NCI-H446 (cell line): Measurements from ENCODE around the gene MAP2K2.

Source experiments
- DNase-seq, 2 experiments: peaks; one replicate each; lab custom pipeline; 2025; lab: John Stamatoyannopoulos, UW

MAP2K2 gene

GRCh38 chr19:4099041-4099764, 24.7 kb downstream of the MAP2K2 start:
- no peak for DNase-seq

GRCh38 chr19:4098493-4098892, 25.4 kb downstream of the MAP2K2 start:
- no peak for DNase-seq

- DNase-seq, result no peak
Observed at GRCh38 chr19:4097501-4097900, 26.4 kb downstream of the MAP2K2 start.

DNA sequence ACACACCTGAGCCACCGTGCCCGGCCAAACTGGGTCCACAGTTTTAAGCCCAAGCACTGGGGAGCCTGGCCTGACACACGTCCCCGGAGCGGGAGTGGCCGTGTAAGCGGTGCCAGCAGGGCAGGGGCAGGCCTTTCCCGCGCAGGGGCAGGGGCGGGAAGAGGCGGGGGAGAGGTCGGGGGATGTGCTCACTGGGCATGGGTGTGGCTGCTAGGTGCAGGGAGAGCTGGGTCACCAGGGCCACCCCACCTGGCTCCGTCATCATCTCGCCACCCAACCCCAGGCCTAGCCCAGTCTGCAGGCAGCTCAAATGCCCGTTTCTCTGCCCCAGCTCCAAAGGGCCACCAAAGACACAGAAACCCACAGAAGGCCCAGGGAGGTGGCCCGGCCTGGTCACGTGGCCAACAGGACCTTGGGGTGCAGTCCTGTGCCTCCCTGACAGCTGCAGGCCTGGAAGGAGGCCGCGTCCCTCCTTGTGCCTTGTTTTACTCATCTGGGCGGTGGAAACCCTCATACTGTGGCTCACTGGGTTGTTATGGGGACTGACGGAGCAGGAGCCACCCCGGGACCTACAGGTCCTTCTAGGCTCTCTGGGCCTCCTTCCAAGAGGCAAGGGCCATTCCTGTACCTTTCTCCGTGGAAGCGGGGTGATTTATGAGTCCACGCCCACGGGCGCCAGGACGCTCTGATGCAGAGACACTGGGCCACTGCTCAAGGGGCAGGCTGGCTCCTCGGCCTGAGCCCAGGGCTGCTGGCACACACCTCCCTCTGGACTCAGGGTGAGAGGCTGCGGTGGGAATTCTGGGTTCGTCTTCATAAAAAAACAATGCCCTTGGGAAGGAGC, 27.7 kb downstream of the MAP2K2 start:
- no peak for DNase-seq

DNA sequence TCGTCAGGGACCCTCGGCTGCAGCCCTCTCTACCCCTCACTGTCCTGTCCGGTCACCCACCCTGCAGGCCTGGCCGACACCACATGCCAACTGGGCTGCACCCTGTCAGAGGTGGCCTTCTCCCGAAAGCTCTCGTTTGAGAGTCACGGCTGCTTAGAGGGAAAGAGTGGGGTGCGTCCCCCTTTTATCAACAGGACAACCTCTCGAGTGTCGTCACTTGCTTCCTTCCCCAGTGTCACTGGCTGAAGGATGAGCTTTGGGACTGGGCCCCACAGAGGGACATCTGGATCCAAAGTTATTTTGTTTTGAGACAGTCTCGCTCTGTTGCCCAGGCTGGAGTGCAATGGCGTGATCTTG, 28.5 kb downstream of the MAP2K2 start:
- DNase-seq, result no peak

GRCh38 chr19:4094761-4095487, 29.0 kb downstream of the MAP2K2 start:
- DNase-seq, result no peak

GRCh38 chr19:4094291-4094690, 29.6 kb downstream of the MAP2K2 start:
- no peak for DNase-seq

GRCh38 chr19:4093643-4094175, 30.2 kb downstream of the MAP2K2 start:
- DNase-seq, result no peak

- no peak for DNase-seq
Observed at GRCh38 chr19:4090356-4091220, 33.3 kb downstream of the MAP2K2 start.

DNA sequence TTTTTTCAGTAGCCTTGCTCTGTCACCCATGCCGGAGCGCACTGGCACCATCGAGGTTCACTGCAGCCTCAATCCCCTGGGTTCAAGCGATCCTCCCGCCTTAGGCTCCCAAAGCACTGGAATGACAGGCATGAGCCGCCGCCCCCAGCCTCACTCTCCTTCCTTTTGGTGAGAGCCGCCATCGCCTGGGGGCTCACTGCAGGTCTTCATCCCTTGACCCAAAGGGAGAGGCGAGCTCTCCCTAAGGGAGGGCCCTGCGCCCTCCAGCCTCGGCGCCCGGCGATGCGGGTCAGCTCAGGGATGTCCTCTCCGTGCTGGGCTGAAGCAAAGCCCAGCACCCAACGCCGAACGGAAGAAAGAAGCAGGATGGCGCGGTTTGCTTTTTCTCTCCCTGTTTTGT, 34.0 kb downstream of the MAP2K2 start:
- DNase-seq, result no peak

GRCh38 chr19:4089400-4089908, 34.5 kb downstream of the MAP2K2 start:
- no peak for DNase-seq

DNA sequence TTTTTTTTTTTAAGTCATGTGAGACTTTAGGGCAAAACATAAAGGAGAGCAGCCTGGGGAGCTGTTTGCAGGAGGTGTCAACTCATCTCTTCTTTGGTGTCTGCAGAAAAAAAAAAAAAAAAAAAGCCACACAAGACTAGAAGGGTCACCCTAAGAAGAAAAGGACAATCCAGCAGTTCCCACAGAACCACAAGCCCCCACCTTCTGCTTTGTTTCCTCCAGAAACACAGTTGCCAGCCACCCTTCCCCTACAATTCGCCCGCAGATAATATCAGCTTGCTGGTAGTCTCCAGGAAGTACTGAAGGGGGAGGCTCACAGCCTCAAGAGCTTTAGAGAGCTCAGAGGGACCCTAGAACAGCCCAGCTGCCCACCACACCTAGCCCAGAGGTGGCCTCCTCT, 34.9 kb downstream of the MAP2K2 start:
- no peak for DNase-seq

DNA sequence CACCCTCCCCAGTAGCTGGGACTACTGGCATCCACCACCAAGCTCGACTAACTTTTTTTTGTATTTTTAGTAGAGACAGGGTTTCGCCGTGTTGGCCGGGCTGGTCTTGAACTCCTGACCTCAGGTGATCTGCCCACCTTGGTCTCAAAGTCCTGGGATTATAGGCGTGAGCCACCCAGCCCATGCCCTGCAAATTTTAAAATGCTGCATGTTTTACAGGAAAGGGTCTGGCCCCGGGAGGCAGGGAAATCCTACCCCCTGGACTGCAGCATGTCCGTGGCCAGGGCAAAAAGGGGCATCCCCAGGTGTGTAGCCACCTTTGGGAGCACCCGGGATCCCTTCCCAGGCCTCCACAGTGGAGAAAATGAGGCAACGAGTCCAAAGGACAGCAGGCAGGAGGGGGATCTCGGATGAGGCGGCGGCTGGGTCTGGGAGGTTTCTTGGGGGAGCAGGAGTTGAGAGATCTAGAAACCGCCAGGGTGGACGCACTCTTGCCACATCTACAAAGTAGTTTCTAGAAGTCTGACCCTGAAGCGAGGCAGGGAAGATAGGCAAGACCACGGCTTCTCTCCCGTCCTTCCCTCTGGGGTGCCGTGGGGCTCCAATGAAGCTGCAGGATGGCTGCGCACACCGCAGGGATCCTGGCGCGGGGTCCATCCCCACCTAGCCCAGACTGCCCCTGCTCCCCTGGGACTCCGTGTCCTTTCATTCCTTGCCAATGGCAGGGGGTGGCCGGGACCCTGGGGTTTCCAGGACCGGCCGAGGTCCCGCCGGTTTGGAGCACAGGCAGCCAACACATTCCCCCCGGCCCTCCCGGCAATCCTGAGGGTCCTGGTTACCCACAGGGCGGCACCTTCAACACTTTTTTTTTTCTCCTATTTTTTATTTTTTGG, 35.9 kb downstream of the MAP2K2 start:
- DNase-seq, result no peak

GRCh38 chr19:4086411-4086867, 37.5 kb downstream of the MAP2K2 start:
- no peak for DNase-seq

DNA sequence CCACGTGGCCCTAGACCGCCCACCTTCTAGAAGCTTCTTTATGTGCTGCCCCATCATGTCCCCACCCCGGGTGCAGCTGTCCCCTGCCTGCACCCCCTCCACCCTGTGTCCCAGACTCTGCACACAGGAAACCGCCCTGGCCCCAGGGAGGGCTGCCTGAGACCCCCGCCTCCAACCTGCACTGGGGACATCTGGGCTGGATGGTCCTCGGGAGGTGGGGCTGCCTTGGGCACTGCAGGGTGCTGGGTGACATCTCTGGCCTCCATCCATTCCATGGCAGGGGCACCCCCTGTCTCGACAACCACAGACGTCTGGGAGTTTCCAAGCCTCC, 39.4 kb downstream of the MAP2K2 start:
- DNase-seq, result no peak

GRCh38 chr19:4083677-4084546, 40.0 kb downstream of the MAP2K2 start:
- no peak for DNase-seq

- DNase-seq, result no peak
Observed at GRCh38 chr19:4082172-4082571, 41.8 kb downstream of the MAP2K2 start.

DNA sequence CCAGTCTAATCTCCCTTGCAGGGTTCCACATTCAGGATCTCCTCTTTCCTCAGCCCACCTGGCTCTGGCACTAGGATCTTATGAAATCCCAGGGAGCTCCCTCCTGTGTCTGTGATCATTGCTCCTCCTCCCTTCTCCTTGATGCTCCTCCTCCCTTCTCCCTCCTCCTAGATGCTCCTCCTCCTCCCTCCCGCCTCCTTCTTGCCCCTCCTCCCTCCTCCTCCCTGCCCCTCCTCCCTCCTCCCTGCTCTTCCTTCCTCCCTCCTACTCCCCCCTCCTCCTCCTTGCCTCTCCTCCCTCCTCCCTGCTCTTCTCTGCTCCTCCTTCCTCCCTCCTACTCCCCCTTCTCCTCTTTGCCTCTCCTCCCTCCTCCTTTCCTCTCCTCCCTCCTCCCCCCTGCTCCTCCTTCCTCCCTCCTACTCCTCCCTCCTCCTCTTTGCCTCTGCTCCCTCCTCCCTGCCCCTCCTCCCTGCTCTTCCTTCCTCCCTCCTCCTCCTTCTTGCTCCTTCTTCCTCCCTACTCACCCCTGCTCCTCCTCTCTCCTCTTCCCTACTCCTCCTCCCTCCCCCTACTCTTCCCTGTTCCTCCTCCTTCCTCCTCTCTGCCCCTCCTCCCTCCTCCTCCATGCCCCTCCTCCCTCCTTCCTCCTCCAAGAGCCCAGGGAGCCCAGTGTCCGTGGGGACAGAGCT, 42.3 kb downstream of the MAP2K2 start:
- no peak for DNase-seq

GRCh38 chr19:4080473-4080872, 43.4 kb downstream of the MAP2K2 start:
- no peak for DNase-seq
